ENCODE measurements around the gene MED31. TPM values are rescaled to one million over a fixed set of nuclear protein-coding genes. Genes with fewer than 3 reads are reported as not detected.

Gene MED31
- total and polyA plus RNA-seq, 2 donors (not counting 3 experiments of a cell fraction or from before 2014, with no cell fraction given), result 13.7 to 29.4 TPM

DNA sequence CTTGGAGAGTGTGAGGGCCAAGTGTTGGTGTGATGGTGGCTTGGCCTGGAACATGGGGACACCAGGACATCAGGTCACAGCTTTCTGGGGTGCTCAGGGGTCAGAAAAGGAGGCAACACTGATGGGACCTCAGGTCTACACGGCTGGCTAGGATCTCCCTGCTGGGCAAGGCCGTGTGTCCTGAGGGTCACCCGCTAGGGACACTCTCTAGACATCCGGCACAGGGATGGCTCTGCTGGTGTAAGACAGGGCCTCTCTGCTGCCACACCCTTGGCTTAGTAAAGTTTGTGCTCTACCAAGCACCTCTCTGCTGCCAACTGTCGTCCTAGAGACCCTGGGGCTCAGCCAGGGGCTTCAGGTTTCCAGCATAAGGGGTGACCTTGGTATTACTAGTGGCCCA lies 45.5 kb upstream of the MED31 start:
- H3K27me3 ChIP-seq (ENCODE audit: control insufficient read depth in 2 of 2, insufficient read depth in 2 of 2, low read length in 2 of 2), result peaks cover 0 to 6% of the 10 kb centered on the region in 2 experiments
- no peak overlapping the region for H3K4me2 ChIP-seq (ENCODE audit: insufficient read depth, low read length)
- H3K36me3 ChIP-seq (ENCODE audit: control insufficient read depth in 2 of 2, extremely low read depth in 1 of 2, insufficient read depth in 2 of 2, low read length in 2 of 2), result no peaks in the 10 kb centered on the region
- no peak overlapping the region for H3K9ac ChIP-seq (replicated peaks; ENCODE audit: extremely low read depth, insufficient read depth, low read length)
- BruUV-seq (replicated peaks), result no TSS peak
- no peaks in the 10 kb centered on the region for H4K20me1 ChIP-seq (replicated peaks; ENCODE audit: control insufficient read depth, extremely low read depth, insufficient read depth, low read length)
- H3K4me1 ChIP-seq (ENCODE audit: control insufficient read depth, extremely low read depth, insufficient read depth, low read length), result no peaks in the 10 kb centered on the region
- no peak for FAIRE-seq
- H3K79me2 ChIP-seq (ENCODE audit: control insufficient read depth, insufficient read depth, low read length), result no peaks in the 10 kb centered on the region
- no peak overlapping the region for H3K4me3 ChIP-seq (replicated peaks in 1 of 3; ENCODE audit: insufficient read depth in 1 of 3, low read depth in 1 of 3, low read length in 3 of 3)
- no peak overlapping the region for H2AFZ ChIP-seq (ENCODE audit: low read depth, low read length)
- POLR2A ChIA-PET, result no interaction called here
- CTCF ChIA-PET, result interaction anchor here (1.4 kb wide), 1 partner anchor 31 kb away, joined by 3 read pairs; no protein-coding TSS in a partner anchor
- no peak overlapping the region for H3K27ac ChIP-seq (ENCODE audit: insufficient read depth, low read depth, low read length)
- H3K9me1 ChIP-seq (replicated peaks; ENCODE audit: control insufficient read depth, extremely low read depth, insufficient read depth, low read length), result no peaks in the 10 kb centered on the region
- DNase-seq (ENCODE audit: low read depth, low spot score), result no peak
- dilution Hi-C loops (cut with MboI; ENCODE audit: extremely low pct_ligation_motif_present, low sequenced_read_pairs), result no loop called here
- no peaks in the 10 kb centered on the region for H3K9me3 ChIP-seq (replicated peaks; ENCODE audit: control insufficient read depth, insufficient read depth, low read length)
- intact Hi-C loops (cut with micrococcal nuclease), result no loop called here
- TF ChIP-seq EZH2 (IDR thresholded peaks at IDR 0.05; ENCODE audit: borderline replicate concordance, low read depth, low read length, severe bottlenecking), result no peak
- TF ChIP-seq GATA2 (IDR thresholded peaks at IDR 0.05; ENCODE audit: insufficient read depth, insufficient read length, low read depth, low read length), result no peak
- no peak for TF ChIP-seq JUN (IDR thresholded peaks at IDR 0.05; ENCODE audit: borderline replicate concordance, insufficient read depth, insufficient read length, low read depth)
- no peak for TF ChIP-seq POLR2AphosphoS5 (IDR thresholded peaks at IDR 0.05; ENCODE audit: insufficient read depth, low read depth, low read length)
- TF ChIP-seq MAX (IDR thresholded peaks at IDR 0.05; ENCODE audit: insufficient read depth, insufficient read length), result no peak
- no peak for TF ChIP-seq CTCF (IDR thresholded peaks at IDR 0.05; ENCODE audit: extremely low read depth in 1 of 2, insufficient read depth in 1 of 2, low read depth in 1 of 2, low read length in 2 of 2)
- no peak for TF ChIP-seq FOS (IDR thresholded peaks at IDR 0.05; ENCODE audit: borderline replicate concordance, insufficient read depth, low read length)
- TF ChIP-seq POLR2A (IDR thresholded peaks at IDR 0.05; ENCODE audit: low read depth, low read length), result no peak

Data from endothelial cell of umbilical vein (primary cell).